Psoas muscle (tissue), 8 donors: ENCODE results near the gene ING3. TPM values are rescaled to one million over a fixed set of nuclear protein-coding genes. Genes with fewer than 3 reads are reported as not detected.

ENCODE experiments used
- ATAC-seq, 4 donors: fragments of 200-7000 bp; cut with Tn5 transposase; one replicate each; pipeline ENCODE4 v1.9.1; 2020; ENCODE audit warnings: moderate library complexity in 3 of 4, mild to moderate bottlenecking in 2 of 4
- DNase-seq, 2 donors: peaks; one replicate each; pipeline ENCODE4 v3.0.0-alpha.2; 2020
- H3K27ac ChIP-seq: fragments of 200-600 bp; one replicate; pipeline ENCODE4 v1.8.0; 2022
- H3K27me3 ChIP-seq, 3 donors: fragments of 200-600 bp in 1 of 3; one replicate each; pipeline versions ENCODE4 v1.6.1 to v1.8.0; 2013 to 2022; ENCODE audit warnings: low read length in 2 of 3, mild to moderate bottlenecking in 2 of 3, moderate library complexity in 1 of 3; ENCODE audit not compliant: insufficient read depth in 3 of 3
- H3K36me3 ChIP-seq, 2 donors: fragments of 200-600 bp in 1 of 2; one replicate each; pipeline versions ENCODE4 v1.6.1 to v1.8.0; 2013 to 2022; ENCODE audit warnings: low read depth in 1 of 2, mild to moderate bottlenecking in 1 of 2, moderate library complexity in 1 of 2; ENCODE audit not compliant: insufficient read depth in 1 of 2
- H3K4me1 ChIP-seq: fragments of 200-600 bp; one replicate; pipeline ENCODE4 v1.8.0; 2022
- H3K4me3 ChIP-seq: fragments of 200-600 bp; one replicate; pipeline ENCODE4 v1.8.0; 2022; ENCODE audit warnings: mild to moderate bottlenecking
- H3K9me3 ChIP-seq: fragments of 200-600 bp; one replicate; pipeline ENCODE4 v1.8.0; 2022
- WGBS, 3 donors: extraction: QIAGEN DNeasy Blood & Tissue Kit; methylation state at CpG; one replicate each; pipeline versions ENCODE4 v1.1.6 to v1.1.7; 2013; 5-methylcytosine and 5-hydroxymethylcytosine counted together
- intact Hi-C, 2 donors: fragments of 100-400 bp; cut with DNase I; formaldehyde crosslinking; loops; one replicate each; pipeline versions ENCODE4 v1.11.0 to v1.14.2; 2022
- polyA plus RNA-seq, 3 donors: library from polyadenylated mRNA; stranded (reverse); fragments of 200-250 nt; gene quantifications; one replicate each; pipeline ENCODE4 v1.2.3, GENCODE V29; 2013
- total RNA-seq, 4 donors: library from RNA; stranded (reverse); fragmentation: NEBNext Ultra II Directional in 2 of 4; extraction: Animal tissue kit (Norgen Biotek cat#: 25700) in 2 of 4; gene quantifications; one replicate each; pipeline versions ENCODE4 v1.2.1 to v1.2.4, GENCODE V29; 2021 to 2023
- TF ChIP-seq, protein P1 (sequence below): fragments of 200-600 bp; IDR thresholded peaks from one replicate; pipeline ENCODE4 v1.8.0; 2022; ENCODE audit warnings: antibody characterized with exemption
- donor health status: healthy with polysubstance abuse.
- donor health status: DM: no; HTN: no; CAD: no; lungs with moderate emphysema.
- donor health status: Bipolar disorder and iron deficiency.
- donor health status: healthy.
- donor health status: DM: yes; HTN: yes; CAD: no.
- donor health status: DM: no; HTN: no; CAD: no.
- donor health status: DM: no; HTN: no; CAD: no.
- donor health status: DM: yes; HTN: yes; CAD: no.

Gene ING3
- total and polyA plus RNA-seq, 7 donors: 5.5 to 10.1 (median 8.3) TPM

DNA sequence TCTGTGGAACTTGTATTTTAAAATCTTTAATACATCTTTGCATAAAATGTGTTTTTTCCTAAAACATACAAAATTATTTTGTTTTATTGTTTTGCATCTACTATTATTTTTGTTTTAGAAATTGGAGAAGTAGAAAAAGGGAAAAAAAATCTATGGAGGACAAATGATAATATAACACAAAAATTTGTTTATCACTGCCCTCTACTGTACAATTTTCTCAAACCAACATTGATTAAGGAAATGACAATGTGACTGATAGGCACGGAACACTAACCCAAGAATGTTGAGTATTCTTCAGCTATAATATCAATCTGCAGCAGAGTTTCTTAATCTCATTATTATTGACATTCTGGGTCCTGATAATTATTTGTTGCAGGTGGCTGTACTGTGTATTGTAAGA, 9.5 kb upstream of the ING3 start:
- 9 to 16% (median 10%) methylated on average over 1 of the region's 1 CpG for WGBS, 3 donors
- H3K9me3 ChIP-seq: no peaks in the 10 kb centered on the region
- TF ChIP-seq, protein P1, sequence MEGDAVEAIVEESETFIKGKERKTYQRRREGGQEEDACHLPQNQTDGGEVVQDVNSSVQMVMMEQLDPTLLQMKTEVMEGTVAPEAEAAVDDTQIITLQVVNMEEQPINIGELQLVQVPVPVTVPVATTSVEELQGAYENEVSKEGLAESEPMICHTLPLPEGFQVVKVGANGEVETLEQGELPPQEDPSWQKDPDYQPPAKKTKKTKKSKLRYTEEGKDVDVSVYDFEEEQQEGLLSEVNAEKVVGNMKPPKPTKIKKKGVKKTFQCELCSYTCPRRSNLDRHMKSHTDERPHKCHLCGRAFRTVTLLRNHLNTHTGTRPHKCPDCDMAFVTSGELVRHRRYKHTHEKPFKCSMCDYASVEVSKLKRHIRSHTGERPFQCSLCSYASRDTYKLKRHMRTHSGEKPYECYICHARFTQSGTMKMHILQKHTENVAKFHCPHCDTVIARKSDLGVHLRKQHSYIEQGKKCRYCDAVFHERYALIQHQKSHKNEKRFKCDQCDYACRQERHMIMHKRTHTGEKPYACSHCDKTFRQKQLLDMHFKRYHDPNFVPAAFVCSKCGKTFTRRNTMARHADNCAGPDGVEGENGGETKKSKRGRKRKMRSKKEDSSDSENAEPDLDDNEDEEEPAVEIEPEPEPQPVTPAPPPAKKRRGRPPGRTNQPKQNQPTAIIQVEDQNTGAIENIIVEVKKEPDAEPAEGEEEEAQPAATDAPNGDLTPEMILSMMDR: peak; percentile 41
- no peaks in the 10 kb centered on the region for H3K36me3 ChIP-seq
- no peaks in the 10 kb centered on the region for H3K27me3 ChIP-seq
- no peak overlapping the region for H3K4me3 ChIP-seq
- no peak overlapping the region for H3K27ac ChIP-seq
- intact Hi-C loops: loop anchor here in 1 of 2 donors (2.0 kb wide), 1 partner anchor 134 kb away; no protein-coding TSS in a partner anchor
- no peaks in the 10 kb centered on the region for H3K4me1 ChIP-seq
- no peak for ATAC-seq
- no peak for DNase-seq

DNA sequence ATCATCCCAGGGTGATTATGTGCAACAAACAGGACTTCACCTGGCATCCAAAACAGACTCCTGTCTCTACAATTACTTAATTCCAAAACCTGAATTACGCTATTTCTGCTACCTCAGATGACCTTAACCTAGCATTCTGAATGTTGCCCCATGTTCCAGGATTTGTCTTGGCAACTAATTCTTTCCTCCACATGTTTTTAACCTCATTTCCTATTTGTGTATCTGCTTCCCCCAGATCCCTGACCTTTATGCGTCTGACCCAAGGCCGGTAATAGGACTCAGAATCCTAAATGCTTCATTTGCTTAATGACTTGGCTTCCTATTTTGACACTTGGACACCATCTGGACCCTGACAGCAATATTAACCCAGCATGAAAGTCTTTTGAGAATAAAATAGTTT, 8.7 kb upstream of the ING3 start:
- peak in 1 of 4 donors; percentile 32 for ATAC-seq
- 29 to 40% (median 31%) methylated on average over 3 of the region's 3 CpGs for WGBS, 3 donors
- TF ChIP-seq, protein P1: no peak
- no peaks in the 10 kb centered on the region for H3K27me3 ChIP-seq
- no peaks in the 10 kb centered on the region for H3K4me1 ChIP-seq
- intact Hi-C loops: loop anchor here in 1 of 2 donors (2.0 kb wide), 1 partner anchor 135 kb away; no protein-coding TSS in a partner anchor
- H3K9me3 ChIP-seq: no peaks in the 10 kb centered on the region
- H3K4me3 ChIP-seq: no peak overlapping the region
- no peak for DNase-seq
- no peak overlapping the region for H3K27ac ChIP-seq
- H3K36me3 ChIP-seq: no peaks in the 10 kb centered on the region

DNA sequence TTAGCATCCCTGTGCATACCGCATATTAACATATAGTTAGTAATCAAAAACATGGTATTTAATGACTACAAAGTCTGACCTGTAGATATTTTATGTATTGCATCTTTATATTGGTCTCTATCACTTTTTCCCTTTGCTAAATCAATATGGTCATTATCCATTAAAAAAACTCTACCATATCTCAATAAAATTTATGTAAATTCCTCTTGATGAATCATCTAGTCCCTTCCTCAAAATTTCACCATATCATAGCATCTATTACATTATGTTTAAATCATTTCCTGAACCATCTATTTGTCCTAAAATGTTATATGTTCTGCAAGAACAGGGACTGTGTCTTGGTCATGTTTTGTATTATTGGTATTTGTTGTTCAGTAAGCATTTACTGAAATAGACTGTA, 7.7 kb upstream of the ING3 start:
- no peak overlapping the region for H3K4me3 ChIP-seq
- ATAC-seq: no peak
- TF ChIP-seq, protein P1: no peak
- no peaks in the 10 kb centered on the region for H3K9me3 ChIP-seq
- H3K27me3 ChIP-seq: no peaks in the 10 kb centered on the region
- no peaks in the 10 kb centered on the region for H3K4me1 ChIP-seq
- intact Hi-C loops: no loop called here
- WGBS, 3 donors: 97% methylated on average over 1 of the region's 1 CpG
- H3K27ac ChIP-seq: no peak overlapping the region
- DNase-seq: no peak
- H3K36me3 ChIP-seq: no peaks in the 10 kb centered on the region

DNA sequence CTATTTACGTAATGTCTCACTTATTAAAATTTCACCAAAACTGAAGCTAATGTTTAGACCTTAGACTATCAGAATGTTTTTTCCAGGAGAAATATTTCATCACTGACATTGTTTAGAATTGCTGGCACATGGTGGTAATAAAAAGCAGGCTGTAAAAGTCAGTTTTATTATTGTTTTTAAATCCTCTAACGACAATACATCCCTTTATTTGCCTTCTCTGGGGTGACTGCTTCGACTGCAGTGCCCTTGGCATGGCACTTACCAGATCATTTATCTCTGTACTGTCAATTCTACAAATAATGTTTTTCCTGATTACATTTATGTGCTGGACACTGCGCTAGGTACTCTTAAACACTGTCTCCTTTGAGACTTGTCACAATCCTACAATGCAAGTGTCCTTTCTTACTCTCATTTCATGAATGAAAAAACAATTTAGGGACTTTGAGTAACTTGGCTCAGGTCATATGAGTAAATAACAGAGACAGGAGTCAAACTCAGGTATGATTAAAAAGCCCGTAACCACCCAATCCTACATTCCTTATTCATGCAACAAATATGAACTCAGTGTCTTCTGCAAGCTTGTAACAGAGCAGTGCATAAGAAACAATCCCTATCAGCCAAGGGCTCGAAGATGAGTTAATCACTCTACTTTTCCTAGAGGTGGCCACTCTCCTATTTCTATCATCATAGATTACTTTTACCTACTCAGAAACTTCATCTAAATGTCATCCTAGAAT, 5.6 kb upstream of the ING3 start:
- DNase-seq (no peak), ATAC-seq (no peak)
- no peaks in the 10 kb centered on the region for H3K36me3 ChIP-seq
- H3K4me1 ChIP-seq: no peaks in the 10 kb centered on the region
- WGBS, 3 donors: 72 to 78% (median 74%) methylated on average over 6 of the region's 6 CpGs
- H3K27me3 ChIP-seq: no peaks in the 10 kb centered on the region
- no peak overlapping the region for H3K4me3 ChIP-seq
- no peaks in the 10 kb centered on the region for H3K9me3 ChIP-seq
- TF ChIP-seq, protein P1: no peak
- intact Hi-C loops: loop anchor here in 1 of 2 donors (5.0 kb wide), 1 partner anchor 153 kb away; no protein-coding TSS in a partner anchor
- H3K27ac ChIP-seq: no peak overlapping the region
